ENCODE data around the gene MBNL1.

The MBNL1 gene

GRCh38 chr3:152288681-152289080 lies 20.0 kb downstream of the MBNL1 start (continued):
- TF ChIP-seq ZC3H10 (CRISPR knock-in tag; IDR thresholded peaks at IDR 0.05), result no peak
- no peak for TF ChIP-seq RARB (CRISPR knock-in tag; IDR thresholded peaks at IDR 0.05)
- no peak for TF ChIP-seq ZNF565 (CRISPR knock-in tag; conservative IDR thresholded peaks at IDR 0.05; ENCODE audit: low read depth)
- TF ChIP-seq GLIS3 (CRISPR knock-in tag; IDR thresholded peaks at IDR 0.05), result no peak
- no peak for TF ChIP-seq TOX (CRISPR knock-in tag; IDR thresholded peaks at IDR 0.05; ENCODE audit: borderline replicate concordance)
- no peak for TF ChIP-seq ARNTL (CRISPR knock-in tag; IDR thresholded peaks at IDR 0.05; ENCODE audit: borderline replicate concordance, low read depth)
- no peak for TF ChIP-seq ISL1 (CRISPR knock-in tag; IDR thresholded peaks at IDR 0.05)

- TF ChIP-seq CSRNP3 (CRISPR knock-in tag; IDR thresholded peaks at IDR 0.05) (no peak), ARNTL (CRISPR knock-in tag; IDR thresholded peaks at IDR 0.05; ENCODE audit: borderline replicate concordance, low read depth) (no peak), ZFP30 (CRISPR knock-in tag; IDR thresholded peaks at IDR 0.05) (no peak), ISL1 (CRISPR knock-in tag; IDR thresholded peaks at IDR 0.05) (no peak), PPARA (CRISPR knock-in tag; IDR thresholded peaks at IDR 0.05; ENCODE audit: borderline replicate concordance) (no peak), ZNF8 (CRISPR knock-in tag; IDR thresholded peaks at IDR 0.05) (no peak), TCF4 (CRISPR knock-in tag; IDR thresholded peaks at IDR 0.05; ENCODE audit: borderline replicate concordance) (no peak), TOX (CRISPR knock-in tag; IDR thresholded peaks at IDR 0.05; ENCODE audit: borderline replicate concordance) (no peak), RARB (CRISPR knock-in tag; IDR thresholded peaks at IDR 0.05) (no peak), BACH2 (CRISPR knock-in tag; IDR thresholded peaks at IDR 0.05; ENCODE audit: borderline replicate concordance) (no peak)
- no peak for ATAC-seq
Observed at GRCh38 chr3:152289708-152290107, 21.0 kb downstream of the MBNL1 start.

GRCh38 chr3:152290374-152290773 lies 21.6 kb downstream of the MBNL1 start:
- ATAC-seq, result no peak
- TF ChIP-seq TCF4 (CRISPR knock-in tag; IDR thresholded peaks at IDR 0.05; ENCODE audit: borderline replicate concordance) (no peak), TSHZ2 (CRISPR knock-in tag; IDR thresholded peaks at IDR 0.05) (no peak), ZFP30 (CRISPR knock-in tag; IDR thresholded peaks at IDR 0.05) (no peak), ZNF565 (CRISPR knock-in tag; conservative IDR thresholded peaks at IDR 0.05; ENCODE audit: low read depth) (no peak), PATZ1 (CRISPR knock-in tag; IDR thresholded peaks at IDR 0.05; ENCODE audit: borderline replicate concordance) (no peak), BACH2 (CRISPR knock-in tag; IDR thresholded peaks at IDR 0.05; ENCODE audit: borderline replicate concordance) (no peak), ZNF70 (CRISPR knock-in tag; IDR thresholded peaks at IDR 0.05) (no peak), ZC3H10 (CRISPR knock-in tag; IDR thresholded peaks at IDR 0.05) (no peak), RARB (CRISPR knock-in tag; IDR thresholded peaks at IDR 0.05) (no peak), GLIS3 (CRISPR knock-in tag; IDR thresholded peaks at IDR 0.05) (no peak), CSRNP3 (CRISPR knock-in tag; IDR thresholded peaks at IDR 0.05) (no peak), ZNF8 (CRISPR knock-in tag; IDR thresholded peaks at IDR 0.05) (no peak), CSDC2 (CRISPR knock-in tag; IDR thresholded peaks at IDR 0.05) (no peak), ISL1 (CRISPR knock-in tag; IDR thresholded peaks at IDR 0.05) (no peak), CREB5 (CRISPR knock-in tag; IDR thresholded peaks at IDR 0.05; ENCODE audit: low read depth) (no peak), OSR1 (CRISPR knock-in tag; IDR thresholded peaks at IDR 0.05) (no peak), SNAI2 (CRISPR knock-in tag; IDR thresholded peaks at IDR 0.05) (no peak)
